Measurements from ENCODE around the gene STOML1. TPM values are rescaled to one million over a fixed set of nuclear protein-coding genes. Genes with fewer than 3 reads are reported as not detected.
A peak's percentile ranks its signal among the peaks of the same experiment; 100 is the strongest.

The STOML1 gene
- total and polyA plus RNA-seq, 9 of the 15 experiments (the other 6 are each of a cell fraction or from before 2014, with no cell fraction given), result 0.25 to 9.7 (median 4.6) TPM

GRCh38 chr15:73991726-73992593, at the start of gene STOML1 (continued):
- no peak for TF ChIP-seq DLX4 (CRISPR knock-in tag; IDR thresholded peaks at IDR 0.05)
- no peak for TF ChIP-seq MEF2D (tag; conservative IDR thresholded peaks at IDR 0.05; ENCODE audit: low read depth)
- no peak for TF ChIP-seq ZBTB34 (CRISPR knock-in tag; IDR thresholded peaks at IDR 0.05)
- no peak for TF ChIP-seq FOSL1 (tag; conservative IDR thresholded peaks at IDR 0.05)
- TF ChIP-seq FOXO4 (CRISPR knock-in tag; IDR thresholded peaks at IDR 0.05), result no peak
- TF ChIP-seq FOS (IDR thresholded peaks at IDR 0.05; ENCODE audit: extremely low read depth, insufficient read length), result no peak
- TF ChIP-seq ZC3H11A (IDR thresholded peaks at IDR 0.05; ENCODE audit: low read depth, low read length), result no peak
- no peak for TF ChIP-seq IRF2 (CRISPR knock-in tag; IDR thresholded peaks at IDR 0.05)
- no peak for TF ChIP-seq CUX1 (CRISPR knock-in tag; IDR thresholded peaks at IDR 0.05)
- peak; percentile 53; the same call in 1 of the 2 replicates for TF ChIP-seq JUND (IDR thresholded peaks at IDR 0.05; ENCODE audit: borderline replicate concordance, low read depth, low read length)
- no peak; the same call in 2 of the 3 replicates for TF ChIP-seq JUND (tag; IDR thresholded peaks at IDR 0.05; ENCODE audit: borderline replicate concordance, low read depth, low read length)
- TF ChIP-seq ZNF830 (CRISPR knock-in tag; IDR thresholded peaks at IDR 0.05), result no peak
- peak; percentile 78 for TF ChIP-seq NCOR1 (IDR thresholded peaks at IDR 0.05)
- TF ChIP-seq PPARD (CRISPR knock-in tag; IDR thresholded peaks at IDR 0.05), result no peak
- no peak for TF ChIP-seq GTF2E2 (tag; IDR thresholded peaks at IDR 0.05)
- peak; percentile 35; the same call in 1 of the 2 replicates for TF ChIP-seq ESRRA (IDR thresholded peaks at IDR 0.05; ENCODE audit: borderline replicate concordance, low read depth)
- TF ChIP-seq ZNF140 (CRISPR knock-in tag; IDR thresholded peaks at IDR 0.05), result no peak
- no peak for TF ChIP-seq ZC3H4 (CRISPR knock-in tag; IDR thresholded peaks at IDR 0.05; ENCODE audit: borderline replicate concordance)
- no peak for TF ChIP-seq ZNF75A (CRISPR knock-in tag; IDR thresholded peaks at IDR 0.05)
- no peak for TF ChIP-seq ESRRB (CRISPR knock-in tag; IDR thresholded peaks at IDR 0.05; ENCODE audit: borderline replicate concordance)
